DMS79 treated with DMSO at 0.1 percent for 48 hours (cell line): Measurements from ENCODE around the gene IGFL2.

Experiments
- DNase-seq: peaks from one replicate; lab custom pipeline; 2025; lab: John Stamatoyannopoulos, UW

IGFL2 gene

DNA sequence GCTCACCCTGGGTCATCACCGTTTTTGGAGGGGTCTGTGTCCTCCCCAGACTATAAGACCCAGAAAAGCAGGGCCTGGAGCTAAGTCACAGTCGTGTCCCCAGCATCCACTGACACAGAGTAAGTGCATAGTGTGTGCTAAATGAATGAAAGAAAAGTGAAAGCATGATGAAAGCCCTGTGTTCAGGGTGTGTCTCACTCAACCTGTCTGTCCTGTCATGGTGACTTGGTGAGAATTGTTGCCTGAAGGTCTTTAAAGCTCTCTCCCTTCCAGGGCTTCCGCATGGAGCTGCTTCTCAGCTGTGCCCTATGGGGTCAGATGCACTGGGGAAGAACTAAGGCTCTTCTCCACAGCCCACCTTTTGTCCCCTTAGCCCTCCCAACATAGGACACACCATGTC, 61.0 kb downstream of the IGFL2 start:
- no peak for DNase-seq

DNA sequence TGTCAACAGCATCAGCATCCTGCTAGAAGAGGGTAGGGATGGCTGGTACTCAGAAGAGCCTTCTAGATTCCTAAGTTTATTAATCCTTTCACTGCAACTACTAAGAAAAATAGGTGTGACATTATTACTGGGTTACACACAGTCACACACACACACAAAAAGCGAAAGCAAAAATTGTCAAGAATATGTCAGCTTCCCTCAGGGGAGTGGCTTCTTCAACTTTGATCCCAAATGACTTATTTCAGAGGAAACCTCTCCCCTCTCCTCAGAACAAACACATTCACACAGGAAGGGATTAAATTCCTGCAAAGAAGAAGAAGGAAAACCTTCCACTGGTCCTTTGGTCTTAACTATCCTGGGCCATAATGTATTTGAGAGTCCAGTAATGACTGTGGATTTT, 61.4 kb downstream of the IGFL2 start:
- no peak for DNase-seq

DNA sequence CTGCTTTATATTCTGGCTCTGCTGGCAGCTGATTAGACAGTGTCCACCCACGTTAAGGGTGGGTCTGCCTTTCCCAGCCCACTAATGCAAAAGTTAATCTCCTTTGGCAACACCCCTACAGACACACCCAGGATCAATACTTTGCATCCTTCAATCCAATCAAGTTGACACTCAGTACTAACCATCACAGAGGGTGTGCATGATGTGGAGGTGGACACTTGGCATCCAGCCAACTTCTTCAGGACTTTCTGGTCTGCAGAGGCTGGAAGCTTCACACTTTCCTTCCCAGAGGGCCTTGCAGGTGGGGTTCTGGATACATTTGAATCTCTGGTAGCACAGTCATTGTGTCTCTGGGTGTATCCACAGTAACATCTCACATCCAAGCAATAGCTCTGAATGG, 62.6 kb downstream of the IGFL2 start:
- DNase-seq, result no peak
